IMR-90 (cell line): ENCODE data around the gene CFAP90. TPM values are rescaled to one million over a fixed set of nuclear protein-coding genes. Genes with fewer than 3 reads are reported as not detected.

Experiments used
- ATAC-seq: fragments of 200-7000 bp; cut with Tn5 transposase; 2 replicates; pipeline ENCODE4 v1.9.1; 2020; ENCODE audit warnings: low read depth, mild to moderate bottlenecking, moderate library complexity
- BruUV-seq: library from RNA; stranded (reverse); fragments of 400-500 nt; replicated peaks from 2 replicates; lab custom pipeline; 2021; lab: Mats Ljungman, UMichigan
- CTCF ChIA-PET: fragments of 300-600 bp; formaldehyde crosslinking; extraction: SDS; loops from one replicate; lab custom pipeline; 2021; ENCODE audit warnings: antibody characterized with exemption; lab: Yijun Ruan, JAX
- POLR2A ChIA-PET: fragments of 300-600 bp; sonication (Branson Sonifier 250); formaldehyde crosslinking; loops from one replicate; lab custom pipeline; 2022; ENCODE audit warnings: antibody characterized with exemption; ENCODE audit not compliant: unreplicated experiment; lab: Charles Lee
- DNase-seq: peaks from one replicate; pipeline ENCODE4 v3.0.0; 2013
- H2AFZ ChIP-seq: replicated peaks from 2 replicates; pipeline ENCODE3; 2013; ENCODE audit warnings: low read length, mild to moderate bottlenecking; ENCODE audit not compliant: poor library complexity
- H2AK5ac ChIP-seq: 2 replicates; pipeline ENCODE4 v1.6.1; 2013; ENCODE audit warnings: low read depth, low read length, inconsistent platforms
- H2AK9ac ChIP-seq: replicated peaks from 2 replicates; pipeline ENCODE3; 2013; ENCODE audit warnings: mild to moderate bottlenecking, low read depth, low read length, moderate library complexity; ENCODE audit not compliant: poor library complexity
- H2BK120ac ChIP-seq: 2 replicates; pipeline ENCODE4 v1.6.1; 2013; ENCODE audit warnings: low read depth, low read length, inconsistent platforms
- H2BK15ac ChIP-seq: 3 replicates; pipeline ENCODE4 v1.6.1; 2013; ENCODE audit warnings: low read depth, low read length, inconsistent platforms
- H2BK20ac ChIP-seq: 2 replicates; pipeline ENCODE4 v1.6.1; 2013; ENCODE audit warnings: low read depth, mild to moderate bottlenecking, inconsistent platforms, low read length, moderate library complexity
- H2BK5ac ChIP-seq: 2 replicates; pipeline ENCODE4 v1.6.1; 2013; ENCODE audit warnings: mild to moderate bottlenecking, low read depth, low read length, inconsistent platforms; ENCODE audit not compliant: poor library complexity, severe bottlenecking
- H3K14ac ChIP-seq: replicated peaks from 2 replicates; pipeline ENCODE4 v1.6.1; 2013; ENCODE audit warnings: low read depth, low read length, inconsistent platforms
- H3K18ac ChIP-seq: 2 replicates; pipeline ENCODE4 v1.6.1; 2013; ENCODE audit warnings: low read depth, low read length, control low read depth
- H3K23ac ChIP-seq: 2 replicates; pipeline ENCODE4 v1.6.1; 2013; ENCODE audit warnings: low read depth, low read length, inconsistent platforms
- H3K27ac ChIP-seq: 2 replicates; pipeline ENCODE4 v1.5.1; 2013; ENCODE audit warnings: mild to moderate bottlenecking, control low read depth, low read length; ENCODE audit not compliant: insufficient read depth
- H3K27me3 ChIP-seq: 2 replicates; pipeline ENCODE4 v1.6.1; 2013; ENCODE audit warnings: low read length; ENCODE audit not compliant: control insufficient read depth, insufficient read depth
- H3K36me3 ChIP-seq: 2 replicates; pipeline ENCODE4 v1.6.1; 2013; ENCODE audit warnings: low read length, mixed read lengths; ENCODE audit not compliant: control insufficient read depth, insufficient read depth
- H3K4ac ChIP-seq: 2 replicates; pipeline ENCODE4 v1.6.1; 2013; ENCODE audit warnings: low read depth, low read length, inconsistent platforms
- H3K4me1 ChIP-seq: 2 replicates; pipeline ENCODE4 v1.6.1; 2013; ENCODE audit warnings: low read length, mixed read lengths; ENCODE audit not compliant: control insufficient read depth, insufficient read depth
- H3K4me2 ChIP-seq: 2 replicates; pipeline ENCODE4 v1.6.1; 2013; ENCODE audit warnings: low read depth, mild to moderate bottlenecking, control low read depth, low read length, moderate library complexity
- H3K4me3 ChIP-seq: 2 replicates; pipeline ENCODE4 v1.5.1; 2013; ENCODE audit warnings: low read depth, mild to moderate bottlenecking, control low read depth, low read length, moderate library complexity; ENCODE audit not compliant: insufficient read depth
- H3K56ac ChIP-seq: 2 replicates; pipeline ENCODE4 v1.6.1; 2013; ENCODE audit warnings: low read length, inconsistent platforms; ENCODE audit not compliant: insufficient read depth; ENCODE audit errors: extremely low read depth
- H3K79me1 ChIP-seq, 2 experiments: 2 replicates each; pipeline ENCODE4 v1.6.1; 2013; ENCODE audit warnings: low read length in 2 of 2, inconsistent platforms in 1 of 2, low read depth in 1 of 2
- H3K9ac ChIP-seq: 2 replicates; pipeline ENCODE4 v1.6.1; 2013; ENCODE audit warnings: low read depth, low read length, control low read depth
- H3K9me1 ChIP-seq: 2 replicates; pipeline ENCODE4 v1.6.1; 2013; ENCODE audit warnings: low read length, inconsistent platforms; ENCODE audit not compliant: insufficient read depth
- H3K9me3 ChIP-seq: 2 replicates; pipeline ENCODE4 v1.6.1; 2013; ENCODE audit warnings: low read length; ENCODE audit not compliant: control insufficient read depth, insufficient read depth
- H4K20me1 ChIP-seq: 2 replicates; pipeline ENCODE4 v1.6.1; 2013; ENCODE audit warnings: low read length, inconsistent platforms; ENCODE audit not compliant: insufficient read depth
- H4K5ac ChIP-seq: 2 replicates; pipeline ENCODE4 v1.6.1; 2013; ENCODE audit warnings: mild to moderate bottlenecking, low read depth, low read length, control low read depth
- H4K8ac ChIP-seq, 2 experiments: 2 replicates each; pipeline ENCODE4 v1.6.1; 2013; ENCODE audit warnings: low read depth in 2 of 2, low read length in 2 of 2, control low read depth in 1 of 2, inconsistent platforms in 1 of 2
- H4K91ac ChIP-seq: 2 replicates; pipeline ENCODE4 v1.6.1; 2013; ENCODE audit warnings: low read depth, low read length, inconsistent platforms; ENCODE audit not compliant: insufficient read depth
- BHLHE40 ChIP-seq: fragments of 150-350 bp; IDR thresholded peaks from 2 replicates; pipeline ENCODE4 v1.6.1; 2016; ENCODE audit warnings: mild to moderate bottlenecking, low read depth, low read length
- MAFK ChIP-seq: IDR thresholded peaks from 2 replicates; pipeline ENCODE4 v1.6.1; 2012; ENCODE audit warnings: low read depth, low read length, improper control_type of control experiment
- RAD21 ChIP-seq: IDR thresholded peaks from 2 replicates; pipeline ENCODE4 v1.6.1; 2012; ENCODE audit warnings: low read length, improper control_type of control experiment
- RFX5 ChIP-seq: IDR thresholded peaks from 2 replicates; pipeline ENCODE4 v1.8.0; 2012; ENCODE audit warnings: low read depth, mild to moderate bottlenecking, low read length, moderate library complexity
- WGBS, 2 experiments: methylation state at CpG; one replicate each; pipeline versions ENCODE4 v1.1.5 to v1.1.7; 2013; ENCODE audit warnings: missing lambda C conversion rate in 2 of 2; ENCODE audit not compliant: insufficient read length in 1 of 2; ENCODE audit errors: extremely low coverage in 2 of 2; 5-methylcytosine and 5-hydroxymethylcytosine counted together
- dilution Hi-C: fragments of 300-500 bp; cut with HindIII; formaldehyde crosslinking; loops from one replicate; pipeline ENCODE4 v1.14.3; 2018; ENCODE audit warnings: low sequenced_read_pairs; ENCODE audit not compliant: unreplicated experiment
- in situ Hi-C: fragments of 300-500 bp; cut with MboI; formaldehyde crosslinking; loops from 3 replicates; pipeline ENCODE4 v1.14.3; 2019; ENCODE audit warnings: low sequenced_read_pairs, inconsistent platforms, mixed read lengths
- intact Hi-C: fragments of 100-400 bp; cut with micrococcal nuclease; formaldehyde crosslinking; loops from 2 replicates; pipeline ENCODE4 v1.10.0; 2022
- polyA plus RNA-seq, 3 experiments: library from polyadenylated mRNA; depleted of rRNA; stranded (reverse); fragments of >200 nt; gene quantifications; 2 replicates each; pipeline ENCODE4 v1.2.3, GENCODE V29; 2012; ENCODE audit warnings: low replicate concordance in 1 of 3
- total RNA-seq: library from RNA; depleted of rRNA; stranded (reverse); fragments of >200 nt; gene quantifications from 2 replicates; pipeline ENCODE4 v1.2.3, GENCODE V29; 2012

CFAP90 gene
- total and polyA plus RNA-seq, 2 of the 4 experiments (the other 2 are of a cell fraction), result 0.09 TPM; not detected in 1

GRCh38 chr5:7784683-7785380 lies 66.1 kb downstream of the CFAP90 start:
- no peak for DNase-seq
- no peaks in the 10 kb centered on the region for H3K36me3 ChIP-seq
- no peak overlapping the region for H2AFZ ChIP-seq
- no peak overlapping the region for H3K56ac ChIP-seq
- WGBS, 2 experiments, result 0% methylated on average over 1 of the region's 4 CpGs; no CpG with 5 or more reads in 1 of the 2 experiments
- H3K4me3 ChIP-seq, result no peak overlapping the region
- no peak overlapping the region for H3K14ac ChIP-seq
- H3K27ac ChIP-seq, result no peak overlapping the region
- H4K20me1 ChIP-seq, result no peaks in the 10 kb centered on the region
- H2BK15ac ChIP-seq, result no peak overlapping the region
- intact Hi-C loops, result no loop called here
- ChIA-PET CTCF (no interaction called here), POLR2A (no interaction called here)
- no peak overlapping the region for H3K18ac ChIP-seq
- no peaks in the 10 kb centered on the region for H3K9me3 ChIP-seq
- dilution Hi-C loops, result no loop called here
- no peaks in the 10 kb centered on the region for H3K4me1 ChIP-seq
- no peak overlapping the region for H2BK120ac ChIP-seq
- H2BK20ac ChIP-seq, result no peak overlapping the region
- no peak overlapping the region for H3K23ac ChIP-seq
- H3K79me1 ChIP-seq, result no peaks in the 10 kb centered on the region
- no peak overlapping the region for H3K4me2 ChIP-seq
- H4K8ac ChIP-seq, result no peak overlapping the region
- no peak overlapping the region for H3K4ac ChIP-seq
- H3K9me1 ChIP-seq, result no peaks in the 10 kb centered on the region
- H3K27me3 ChIP-seq, result no peaks in the 10 kb centered on the region
- H2AK9ac ChIP-seq, result no peak overlapping the region
- no peak overlapping the region for H2AK5ac ChIP-seq
- no TSS peak for BruUV-seq
- TF ChIP-seq RFX5, result no peak
- no peak for TF ChIP-seq BHLHE40
- no peak for TF ChIP-seq MAFK
- TF ChIP-seq RAD21, result no peak
- no peak overlapping the region for H4K91ac ChIP-seq
- H4K5ac ChIP-seq, result no peak overlapping the region
- H2BK5ac ChIP-seq, result no peak overlapping the region
- no peak overlapping the region for H3K9ac ChIP-seq
- no peak for ATAC-seq
- in situ Hi-C loops, result no loop called here
